ENCODE measurements around the gene EZH1.

Gene EZH1

DNA sequence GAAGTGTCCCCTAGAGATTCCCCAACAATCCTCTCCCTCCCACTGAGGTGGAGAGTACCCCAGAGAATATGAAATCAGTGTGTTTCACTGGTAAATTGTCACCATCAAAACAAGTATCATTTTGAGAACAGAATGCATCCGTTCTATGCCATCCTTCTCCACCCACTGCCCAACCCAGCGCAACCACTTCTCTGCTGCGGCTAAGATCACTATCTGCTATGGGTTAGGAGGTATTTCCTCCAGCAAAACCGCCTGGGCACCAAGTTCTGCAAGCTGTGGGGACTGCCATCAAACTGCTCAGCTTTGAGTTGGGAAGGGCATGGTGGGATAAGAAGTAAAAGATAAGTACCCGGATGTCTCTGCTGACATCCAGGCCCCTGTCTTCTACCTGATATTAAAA lies 38.1 kb downstream of the EZH1 start:
- peak; percentile 43 for DNase-seq

DNA sequence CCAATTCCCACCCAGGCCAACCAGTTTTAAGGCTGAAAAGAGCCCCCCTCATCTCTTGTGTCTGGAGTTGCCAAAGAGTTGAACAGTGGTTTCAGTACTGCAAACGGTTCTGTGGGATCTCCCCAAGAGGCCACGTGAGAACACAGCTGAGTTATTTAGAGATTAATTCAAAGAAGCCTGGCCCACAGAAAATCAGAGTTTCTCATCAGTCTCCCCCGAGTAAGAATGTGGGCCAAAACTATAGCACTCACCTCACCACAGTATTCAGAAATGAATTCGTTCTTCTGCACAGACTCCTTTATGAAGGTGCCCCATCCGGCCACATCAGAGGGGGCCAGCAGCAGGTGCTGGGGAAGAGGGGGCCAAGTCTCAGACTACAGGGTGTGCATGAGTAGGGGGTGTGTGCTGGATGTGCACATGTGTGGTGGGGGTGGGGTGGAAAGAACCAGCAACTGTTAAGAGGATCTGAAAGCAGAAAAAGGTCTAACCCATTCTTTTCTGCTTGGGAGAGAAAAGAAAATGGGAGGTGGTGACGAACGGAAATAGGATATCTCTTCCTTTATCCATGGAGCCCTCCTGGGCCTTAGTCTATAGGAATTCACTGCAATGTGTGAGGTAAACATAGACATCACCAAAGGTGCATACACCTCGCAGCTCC lies 39.9 kb downstream of the EZH1 start:
- no peak for DNase-seq

DNA sequence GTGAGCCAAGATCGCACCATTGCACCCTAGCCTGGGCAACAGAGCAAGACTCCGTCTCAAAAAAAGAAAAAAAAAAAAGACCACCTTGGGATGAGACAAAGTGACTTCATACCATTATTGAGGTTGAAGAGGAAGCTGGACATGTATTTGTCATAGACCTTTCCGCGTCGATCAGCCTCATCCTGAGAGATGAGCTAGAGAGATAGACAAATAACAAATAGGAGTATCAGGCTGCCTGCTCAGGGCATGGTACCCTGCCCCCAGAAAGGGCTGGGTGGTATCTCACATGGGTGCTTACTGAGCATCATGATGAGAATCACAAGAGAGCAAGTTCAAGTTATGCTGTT lies 40.4 kb downstream of the EZH1 start:
- DNase-seq: no peak

DNA sequence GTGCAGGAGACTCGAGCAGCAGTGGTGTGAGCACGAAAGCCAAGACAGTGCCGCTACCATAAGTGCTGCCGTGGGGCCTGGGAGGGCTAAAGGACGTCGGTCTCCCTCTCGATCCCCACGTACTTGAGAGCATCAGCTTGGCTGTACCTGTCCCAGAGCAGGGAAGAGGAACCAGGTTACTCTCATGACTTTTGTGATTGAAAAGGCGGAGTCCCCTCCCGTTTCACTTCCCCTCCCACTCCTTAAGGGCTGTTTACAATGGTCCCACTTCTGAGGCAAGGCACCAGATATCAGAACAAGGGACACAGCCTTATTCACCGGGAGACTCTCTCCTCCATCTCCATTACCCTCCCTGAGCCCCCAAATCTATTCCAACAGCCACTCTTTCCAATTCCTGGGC lies 42.4 kb downstream of the EZH1 start:
- DNase-seq: no peak

DNA sequence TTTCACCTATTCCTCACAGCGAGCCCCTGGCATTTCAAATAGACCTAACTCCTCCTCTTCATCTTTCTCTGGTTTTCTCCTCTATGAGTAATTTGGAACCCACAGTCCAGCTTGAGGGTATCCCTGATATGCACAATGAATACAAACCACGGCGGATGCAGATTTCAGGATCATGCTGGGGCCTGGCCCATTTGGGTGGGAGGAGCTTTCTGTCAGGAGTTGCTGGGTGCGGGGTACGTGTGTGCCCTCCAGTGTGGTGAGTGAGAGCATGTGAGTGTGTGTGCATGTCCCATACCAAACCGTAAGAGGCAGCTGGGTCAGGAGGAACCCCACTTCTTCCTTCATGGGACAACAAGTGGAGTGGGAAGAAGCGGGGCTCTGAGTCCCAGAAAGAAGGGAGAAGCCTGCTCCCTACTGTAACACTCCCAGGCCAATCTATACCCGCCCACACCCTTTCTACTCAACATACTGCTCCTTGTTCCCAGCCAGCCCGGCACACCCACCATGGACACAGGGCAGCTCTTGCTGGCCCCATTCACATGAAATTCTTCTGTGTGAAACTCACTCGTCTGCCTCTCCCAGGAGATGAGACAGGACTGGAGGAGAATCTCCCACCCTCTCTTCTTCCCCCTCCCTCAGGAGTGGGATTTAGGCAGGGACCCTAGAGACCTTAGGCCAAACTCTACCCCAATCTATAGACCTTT lies 44.1 kb downstream of the EZH1 start:
- DNase-seq: no peak

DNA sequence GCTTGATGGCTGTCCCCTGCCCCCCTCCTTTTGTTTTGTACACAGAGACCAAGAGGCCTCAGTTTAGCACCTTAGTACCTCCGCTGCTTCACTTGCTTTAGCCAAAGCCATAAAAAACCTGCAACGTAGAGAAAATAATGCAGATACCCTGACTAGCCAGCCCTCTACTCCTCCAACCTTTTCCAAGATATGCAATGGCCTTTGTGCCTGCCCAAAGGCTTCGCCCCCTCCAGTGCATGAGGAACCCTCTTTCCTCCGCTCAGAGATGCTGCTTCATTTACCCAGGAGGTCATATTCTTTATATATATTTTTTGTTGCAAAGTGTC lies 45.5 kb downstream of the EZH1 start:
- DNase-seq: no peak

DNA sequence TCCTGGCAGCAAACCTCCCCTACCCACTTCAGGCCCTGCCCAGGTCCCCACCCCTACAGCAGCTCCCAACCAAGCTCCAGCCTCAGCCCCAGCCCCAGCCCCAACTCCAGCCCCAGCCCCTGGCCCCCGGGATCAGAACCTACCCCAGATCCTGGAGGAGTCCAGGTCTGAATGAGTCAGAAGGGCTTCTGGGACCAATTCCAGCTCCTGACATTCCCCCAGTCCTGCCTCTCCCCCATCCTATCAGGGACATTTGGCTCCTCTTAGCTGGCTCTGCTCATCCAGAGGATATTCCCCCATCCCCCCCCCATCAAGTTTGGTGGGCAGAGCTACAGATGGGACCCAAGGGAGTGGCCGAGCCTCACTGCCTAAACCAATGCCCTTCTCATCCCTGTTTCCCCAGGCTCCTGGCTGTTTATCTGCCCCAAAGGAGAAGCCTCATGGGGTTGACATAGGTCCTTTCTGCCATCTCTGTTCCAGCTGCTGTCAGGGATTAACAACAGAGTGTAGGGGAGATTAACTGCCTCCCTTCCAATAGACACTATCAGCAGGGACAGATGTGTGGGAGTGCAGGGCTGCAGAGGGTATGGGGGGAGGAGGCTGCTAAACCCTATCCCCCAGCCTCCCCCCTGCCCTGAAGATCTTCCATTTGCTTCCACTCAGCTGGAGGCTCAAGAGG lies 46.0 kb downstream of the EZH1 start:
- DNase-seq: no peak

DNA sequence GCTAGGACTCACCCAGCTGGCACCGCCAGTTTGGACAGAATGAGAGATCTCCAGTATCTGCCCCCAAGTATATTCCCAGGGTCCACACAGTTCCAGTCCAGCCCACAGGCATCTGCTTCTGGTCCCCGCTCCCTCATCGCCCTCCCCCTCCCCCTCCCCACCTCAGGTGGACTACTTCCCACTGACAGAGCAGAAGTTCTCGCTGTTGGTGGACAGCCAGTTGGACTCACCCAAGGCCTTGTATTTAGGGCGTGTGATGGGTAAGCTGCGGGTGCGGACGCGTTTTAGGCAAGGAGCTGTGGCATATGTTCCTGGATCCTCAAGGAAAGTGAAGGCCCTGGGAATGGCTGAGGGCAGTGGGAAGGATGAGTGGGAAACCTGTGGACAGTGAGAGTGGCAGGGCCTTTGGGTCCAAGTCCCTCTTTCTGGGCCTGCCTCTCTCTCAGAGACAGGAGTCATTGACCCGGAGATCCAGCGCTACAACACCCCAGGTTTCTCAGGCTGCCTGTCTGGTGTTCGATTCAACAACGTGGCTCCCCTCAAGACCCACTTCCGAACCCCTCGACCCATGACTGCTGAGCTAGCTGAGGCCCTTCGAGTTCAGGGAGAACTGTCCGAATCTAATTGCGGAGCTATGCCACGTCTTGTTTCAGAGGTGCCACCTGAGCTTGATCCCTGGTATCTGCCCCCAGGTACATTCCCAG lies 47.6 kb downstream of the EZH1 start:
- no peak for DNase-seq

DNA sequence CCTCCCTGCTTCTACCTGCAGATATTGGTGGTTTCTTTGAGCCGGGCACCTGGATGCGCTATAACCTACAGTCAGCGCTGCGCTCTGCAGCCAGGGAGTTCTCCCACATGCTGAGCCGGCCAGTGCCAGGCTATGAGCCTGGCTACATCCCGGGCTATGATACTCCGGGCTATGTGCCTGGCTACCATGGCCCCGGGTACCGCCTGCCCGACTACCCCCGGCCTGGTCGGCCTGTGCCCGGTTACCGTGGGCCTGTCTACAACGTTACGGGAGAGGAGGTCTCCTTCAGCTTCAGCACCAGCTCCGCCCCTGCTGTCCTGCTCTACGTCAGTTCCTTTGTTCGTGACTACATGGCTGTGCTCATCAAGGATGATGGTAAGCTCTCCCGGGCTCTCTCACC lies 49.3 kb downstream of the EZH1 start:
- no peak for DNase-seq

DNA sequence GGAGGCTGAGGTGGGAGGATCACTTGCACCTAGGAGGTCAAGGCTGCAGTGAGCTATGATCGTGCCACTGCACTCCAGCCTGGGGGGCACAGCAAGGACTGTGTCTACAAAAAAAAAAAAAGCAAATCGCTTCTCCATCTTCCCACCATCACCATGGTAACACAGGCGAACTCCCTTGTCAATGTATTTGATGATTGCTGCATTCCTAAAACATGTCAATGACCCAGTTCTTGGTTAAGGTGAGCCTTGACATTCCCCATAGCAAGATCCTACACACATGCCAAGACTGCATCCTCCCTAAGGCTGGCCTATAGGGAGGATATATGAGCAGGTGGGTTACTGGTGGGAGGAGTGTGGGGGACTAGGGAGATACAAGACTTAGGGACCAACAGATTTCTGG lies 50.3 kb downstream of the EZH1 start:
- no peak for DNase-seq

DNA sequence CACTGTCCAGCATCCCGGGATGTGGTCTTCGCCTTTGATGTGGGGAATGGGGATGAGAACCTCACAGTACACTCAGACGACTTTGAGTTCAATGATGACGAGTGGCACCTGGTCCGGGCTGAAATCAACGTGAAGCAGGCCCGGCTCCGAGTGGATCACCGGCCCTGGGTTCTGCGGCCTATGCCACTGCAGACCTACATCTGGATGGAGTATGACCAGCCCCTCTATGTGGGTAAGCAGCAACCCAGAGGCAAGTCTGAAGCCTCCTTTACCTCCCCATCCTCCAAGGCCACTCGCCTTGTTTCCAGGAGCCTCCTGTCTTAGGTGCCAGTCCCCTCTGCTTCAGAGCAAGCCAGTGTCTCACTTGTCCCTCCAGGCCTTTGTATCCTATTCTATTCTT lies 52.4 kb downstream of the EZH1 start:
- no peak for DNase-seq

DNA sequence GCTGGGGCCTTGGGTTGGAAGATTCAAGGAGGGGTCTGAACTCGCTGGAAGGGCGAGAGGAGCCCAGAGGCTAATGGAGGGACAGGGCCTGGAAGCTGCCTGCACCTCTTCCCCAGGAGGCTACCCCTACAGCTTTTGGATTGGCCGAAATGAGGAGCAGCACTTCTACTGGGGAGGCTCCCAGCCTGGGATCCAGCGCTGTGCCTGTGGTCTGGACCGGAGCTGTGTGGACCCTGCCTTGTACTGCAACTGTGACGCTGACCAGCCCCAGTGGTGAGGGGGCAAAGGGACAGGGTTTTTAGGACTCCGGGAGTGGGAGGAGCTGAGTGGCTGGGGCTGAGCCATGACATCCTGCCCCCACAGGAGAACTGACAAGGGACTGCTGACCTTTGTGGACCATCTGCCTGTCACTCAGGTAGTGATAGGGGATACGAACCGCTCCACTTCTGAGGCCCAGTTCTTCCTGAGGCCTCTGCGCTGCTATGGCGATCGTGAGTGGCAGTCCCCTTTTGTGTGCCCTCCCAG lies 53.8 kb downstream of the EZH1 start:
- DNase-seq: no peak

DNA sequence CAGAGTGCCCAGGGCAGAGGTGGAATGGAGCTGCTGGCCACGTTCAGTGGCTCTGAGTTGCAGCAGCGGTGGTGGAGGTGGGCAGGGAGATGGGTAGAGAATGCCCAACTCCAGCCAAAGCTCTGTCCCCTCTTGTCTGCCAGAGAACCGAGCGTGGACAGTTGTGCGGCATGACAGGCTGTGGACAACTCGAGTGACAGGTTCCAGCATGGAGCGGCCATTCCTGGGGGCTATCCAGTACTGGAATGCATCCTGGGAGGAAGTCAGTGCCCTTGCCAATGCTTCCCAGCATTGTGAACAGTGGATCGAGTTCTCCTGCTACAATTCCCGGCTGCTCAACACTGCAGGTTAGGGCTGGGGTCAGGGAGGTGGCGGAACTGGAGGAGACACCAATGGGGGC lies 54.2 kb downstream of the EZH1 start:
- no peak for DNase-seq

DNA sequence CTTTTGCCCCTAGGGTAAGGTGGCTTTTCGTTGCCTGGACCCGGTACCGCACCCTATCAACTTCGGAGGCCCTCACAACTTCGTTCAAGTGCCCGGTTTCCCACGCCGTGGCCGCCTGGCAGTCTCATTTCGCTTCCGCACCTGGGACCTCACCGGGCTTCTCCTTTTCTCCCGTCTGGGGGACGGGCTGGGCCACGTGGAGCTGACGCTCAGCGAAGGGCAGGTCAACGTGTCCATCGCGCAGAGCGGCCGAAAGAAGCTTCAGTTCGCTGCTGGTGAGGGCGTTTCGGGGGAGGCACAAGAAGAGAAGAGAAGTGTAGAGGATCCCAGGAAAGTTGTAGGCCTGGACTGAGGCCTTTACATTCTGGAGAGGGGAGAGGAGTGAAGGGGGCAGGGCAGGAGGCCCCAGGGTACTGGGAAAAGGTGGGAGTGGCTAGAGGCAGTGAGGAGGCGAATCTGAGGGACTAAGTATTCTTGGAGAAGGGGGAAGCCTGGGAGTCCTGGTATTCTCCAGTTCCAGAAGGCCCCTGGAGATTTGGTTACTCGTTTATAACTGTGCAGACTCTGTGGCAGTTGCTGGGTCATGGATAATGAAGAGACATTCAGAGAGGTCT lies 57.0 kb downstream of the EZH1 start:
- DNase-seq: no peak

DNA sequence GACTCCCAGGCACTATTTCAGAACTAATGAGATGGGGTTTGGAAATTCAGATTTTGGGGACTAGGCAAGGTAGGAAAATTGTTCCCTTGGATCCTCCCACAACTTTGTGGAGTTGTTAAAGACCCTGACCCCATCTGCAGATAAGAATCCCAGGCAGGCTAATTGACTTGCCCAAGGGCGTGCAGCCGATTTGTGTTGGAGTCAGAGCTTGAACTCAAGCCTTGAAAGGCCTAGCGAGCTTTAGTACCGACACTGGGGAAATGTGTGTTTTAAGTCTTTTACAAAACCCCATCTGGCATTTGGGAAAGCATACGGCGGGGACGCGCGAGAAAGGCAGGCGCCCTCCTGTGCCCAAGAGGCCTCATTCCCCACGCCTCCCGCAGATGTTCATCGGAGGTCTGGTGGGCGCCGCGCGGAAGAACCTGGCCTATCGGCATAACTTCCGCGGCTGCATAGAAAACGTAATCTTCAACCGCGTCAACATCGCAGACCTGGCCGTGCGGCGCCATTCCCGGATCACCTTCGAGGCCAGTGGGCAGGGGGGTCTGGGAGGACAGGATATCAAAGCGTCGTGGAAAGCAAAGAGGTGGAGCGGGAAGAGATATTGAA lies 58.2 kb downstream of the EZH1 start:
- no peak for DNase-seq

DNA sequence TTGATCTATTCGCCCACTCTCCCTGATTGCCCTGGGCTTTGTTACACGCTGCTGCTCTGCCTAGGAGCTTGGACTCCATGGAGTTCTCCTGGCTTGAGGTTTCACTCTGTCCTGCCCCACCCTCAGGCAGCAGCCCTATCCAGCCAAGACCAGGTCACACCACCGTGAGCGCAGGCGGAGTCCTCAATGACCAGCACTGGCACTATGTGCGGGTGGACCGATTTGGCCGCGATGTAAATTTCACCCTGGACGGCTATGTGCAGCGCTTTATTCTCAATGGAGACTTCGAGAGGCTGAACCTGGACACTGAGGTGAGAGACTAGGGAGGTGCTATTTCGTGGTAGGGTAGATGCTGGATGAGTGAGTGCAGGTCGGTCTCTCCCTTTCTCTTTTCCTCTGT lies 59.0 kb downstream of the EZH1 start:
- DNase-seq: no peak

DNA sequence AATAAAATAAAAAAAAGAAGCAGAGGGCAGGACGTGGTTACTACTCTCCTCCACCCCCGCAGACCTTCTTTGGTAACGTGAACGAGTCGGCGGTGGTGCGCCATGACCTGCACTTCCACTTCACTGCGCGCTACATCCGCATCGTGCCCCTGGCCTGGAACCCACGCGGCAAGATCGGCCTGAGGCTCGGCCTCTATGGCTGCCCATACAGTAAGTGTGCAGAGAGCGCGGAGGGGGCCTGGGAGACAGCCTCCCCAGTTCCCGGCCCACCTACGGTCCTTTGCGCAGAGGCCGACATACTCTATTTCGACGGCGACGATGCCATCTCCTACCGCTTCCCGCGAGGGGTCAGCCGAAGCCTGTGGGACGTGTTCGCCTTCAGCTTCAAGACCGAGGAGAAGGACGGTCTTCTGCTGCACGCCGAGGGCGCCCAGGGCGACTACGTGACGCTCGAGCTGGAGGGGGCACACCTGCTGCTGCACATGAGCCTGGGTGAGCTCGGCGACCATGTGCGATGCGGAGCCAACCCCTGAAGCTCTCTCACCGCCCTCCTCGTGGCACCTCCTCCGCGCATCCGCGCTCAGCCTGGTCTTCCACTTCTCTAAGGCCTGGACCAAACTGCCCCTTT lies 59.8 kb downstream of the EZH1 start:
- DNase-seq: no peak

DNA sequence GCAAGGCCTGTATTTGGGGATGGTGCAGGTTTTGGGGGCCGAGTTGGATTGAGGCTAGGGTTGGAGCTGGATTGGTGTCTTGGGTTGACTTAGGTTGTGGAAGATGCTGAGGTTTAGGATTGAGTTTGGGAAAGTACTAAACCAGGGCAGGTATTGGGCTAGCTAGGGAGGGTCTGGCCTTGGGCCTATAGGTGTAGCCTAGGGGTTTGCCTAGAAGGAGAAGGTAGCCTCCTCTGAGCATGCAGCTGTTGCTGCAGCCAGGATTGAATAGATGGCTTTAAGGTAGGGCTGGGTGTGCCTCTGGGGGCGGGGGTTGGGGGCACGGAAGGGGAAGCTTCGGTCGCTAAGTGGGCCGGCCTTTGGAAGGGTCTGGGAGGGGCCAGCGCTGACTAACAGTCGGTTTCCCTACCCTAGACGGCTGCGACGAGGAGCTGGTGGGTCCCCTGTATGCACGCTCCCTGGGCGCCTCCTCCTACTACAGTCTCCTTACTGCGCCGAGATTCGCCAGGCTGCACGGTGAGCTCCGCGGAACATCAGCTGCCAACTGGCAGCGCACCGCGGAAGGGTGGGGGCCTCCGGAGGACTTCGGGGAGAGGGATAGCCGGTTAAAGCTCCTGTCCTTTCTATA lies 61.3 kb downstream of the EZH1 start:
- DNase-seq: no peak

DNA sequence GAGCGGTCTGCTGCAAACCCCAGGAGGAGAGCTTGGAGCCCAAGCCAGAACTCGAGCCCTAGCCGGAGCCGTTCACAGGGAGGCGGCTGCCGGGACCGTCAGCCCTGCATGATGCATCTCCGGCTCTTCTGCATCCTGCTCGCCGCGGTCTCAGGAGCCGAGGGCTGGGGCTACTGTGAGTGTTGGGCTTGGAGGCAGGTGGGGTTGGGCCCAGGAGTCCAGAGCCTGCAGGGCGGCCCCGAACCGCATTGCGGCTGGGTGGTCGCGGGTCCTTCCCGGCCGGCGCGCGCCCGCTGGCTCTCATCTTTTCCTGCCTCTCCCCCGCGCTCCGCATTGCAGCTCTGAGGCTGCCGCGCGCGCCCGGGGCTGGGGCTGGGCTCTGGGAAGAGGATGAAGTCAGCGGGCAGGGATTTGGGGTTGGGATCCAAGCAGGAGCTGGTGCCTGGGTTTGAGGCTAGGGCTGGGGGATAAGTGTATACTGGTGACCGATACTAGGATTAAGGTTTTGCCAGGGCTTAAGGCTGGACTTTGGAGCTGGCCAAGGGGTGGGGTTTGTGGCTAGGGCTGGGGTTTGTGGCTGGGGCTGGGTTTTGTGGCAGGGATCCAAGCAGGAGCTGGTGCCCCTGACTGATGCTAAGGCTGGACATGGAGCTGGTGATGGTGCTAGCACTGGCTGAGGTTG lies 62.0 kb downstream of the EZH1 start:
- DNase-seq: peak; percentile 16

DNA sequence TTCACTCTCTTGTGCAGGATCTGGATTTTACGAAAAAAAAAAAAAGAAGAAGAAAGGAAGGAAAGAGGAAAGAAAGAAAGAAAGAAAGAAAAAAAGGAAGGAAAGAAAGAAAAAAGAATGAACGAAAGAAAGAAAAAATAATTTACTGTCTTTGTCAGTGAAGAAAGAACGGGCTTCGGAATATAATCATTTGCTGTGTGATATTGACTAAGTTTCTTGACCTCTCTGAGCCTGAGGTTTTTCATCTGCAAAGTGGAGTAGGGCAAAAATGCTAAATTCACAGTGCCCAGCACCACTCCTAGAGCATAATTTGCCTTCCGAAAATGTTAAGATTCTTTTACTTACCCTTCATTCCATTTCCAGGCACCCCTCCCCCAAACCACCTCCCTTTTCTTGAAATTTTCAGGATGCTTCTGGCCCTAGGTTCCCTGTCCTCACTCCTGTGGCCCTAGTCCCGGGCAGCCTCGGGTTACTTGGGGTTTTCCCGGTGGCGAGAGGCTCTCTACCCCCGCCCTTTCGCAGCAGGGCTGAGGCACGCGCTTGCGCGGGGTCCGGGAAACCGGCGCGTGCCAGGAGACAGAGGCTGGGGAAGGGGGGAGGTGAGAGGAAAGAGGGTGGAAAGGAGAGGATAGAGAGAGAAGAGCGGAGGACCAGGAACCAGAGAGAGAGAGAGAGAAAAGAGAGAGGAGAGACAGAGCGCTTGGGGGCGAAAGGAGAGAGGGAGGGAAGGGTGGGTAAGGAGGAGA lies 62.7 kb downstream of the EZH1 start, which contains the start of gene CNTNAP1:
Gene CNTNAP1 (plus strand): TSS at position 556 of the 746 bp plus-strand sequence. CDS start 299 bp downstream, outside the sequence.
- no peak for DNase-seq
